Measurements from ENCODE around the gene GABRR1.

GABRR1 gene

DNA sequence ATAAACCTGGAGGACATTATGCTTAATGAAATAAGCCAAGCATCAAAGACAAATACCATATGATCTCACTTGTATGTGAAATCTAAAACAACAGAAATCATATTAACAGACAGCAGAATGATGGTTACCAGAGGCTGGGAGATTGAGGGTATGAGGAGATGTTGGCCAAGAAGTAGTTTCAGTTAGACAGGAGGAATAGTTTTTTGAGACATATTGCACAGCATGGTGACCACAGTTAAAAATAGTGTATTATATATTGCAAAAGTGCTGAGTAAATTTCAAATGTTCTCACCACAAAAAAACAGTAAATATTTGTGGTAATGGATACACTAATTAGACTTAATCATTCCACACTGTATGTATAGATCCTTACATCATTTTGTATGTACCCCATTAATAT lies 1.8 kb downstream of the GABRR1 start:
- no peak for DNase-seq (ENCODE audit: low spot score)

DNA sequence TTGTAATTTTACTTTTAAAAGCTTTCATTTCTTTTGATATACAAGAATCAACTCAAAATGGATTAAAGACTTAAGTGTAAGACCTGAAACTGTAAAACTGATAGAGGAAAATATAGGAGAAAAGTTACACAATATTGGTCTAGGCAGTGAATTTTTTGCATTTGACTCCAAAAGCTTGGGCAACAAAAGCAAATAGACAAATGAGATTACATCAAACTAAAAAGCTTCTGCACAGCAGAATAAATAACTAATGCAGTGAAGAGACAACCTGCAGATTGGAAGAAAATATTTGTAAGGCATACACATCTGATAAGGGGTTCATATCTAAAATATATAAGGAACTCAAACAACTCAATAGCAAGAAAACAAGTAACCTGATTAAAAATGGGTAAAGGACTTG lies 3.0 kb downstream of the GABRR1 start:
- DNase-seq (ENCODE audit: low spot score), result no peak

DNA sequence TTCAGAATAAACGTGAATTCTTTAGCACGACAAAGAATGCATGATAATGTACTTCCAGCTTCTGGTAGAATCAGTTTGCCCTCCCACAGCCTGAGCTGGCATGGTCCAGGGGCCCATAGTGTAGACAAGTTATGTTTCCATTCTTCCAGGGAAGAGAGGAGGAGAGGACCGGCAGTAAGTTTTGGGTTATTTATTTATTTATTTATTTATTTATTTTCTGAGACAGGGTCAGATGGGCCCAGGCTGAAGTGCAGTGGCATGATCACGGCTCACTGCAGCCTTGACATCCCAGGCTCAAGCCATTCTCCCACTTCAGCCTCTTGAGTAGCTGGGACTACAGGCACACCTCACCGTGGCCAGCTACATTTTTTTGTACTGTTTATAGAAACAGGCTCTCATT lies 4.7 kb downstream of the GABRR1 start:
- DNase-seq (ENCODE audit: low spot score), result no peak

DNA sequence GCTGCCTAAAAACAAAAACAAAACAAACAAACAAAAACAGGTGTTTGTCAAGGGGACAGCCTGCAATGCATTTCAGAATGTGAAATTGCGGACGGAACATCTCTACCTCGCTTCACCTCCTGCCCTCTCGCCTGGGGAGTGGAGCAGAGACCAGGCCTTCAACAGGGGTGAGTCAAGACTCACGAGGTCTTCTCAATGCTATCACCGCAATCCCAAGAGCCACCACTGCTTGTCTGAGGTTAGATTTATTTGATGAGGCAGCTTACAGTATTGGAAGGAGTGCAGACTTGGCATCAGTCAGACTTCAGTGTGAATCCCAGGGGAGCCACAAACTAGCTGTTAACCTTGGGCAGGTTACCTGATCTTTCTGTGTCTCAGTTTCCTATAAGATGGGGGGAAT lies 7.7 kb downstream of the GABRR1 start:
- DNase-seq (ENCODE audit: low spot score), result no peak

DNA sequence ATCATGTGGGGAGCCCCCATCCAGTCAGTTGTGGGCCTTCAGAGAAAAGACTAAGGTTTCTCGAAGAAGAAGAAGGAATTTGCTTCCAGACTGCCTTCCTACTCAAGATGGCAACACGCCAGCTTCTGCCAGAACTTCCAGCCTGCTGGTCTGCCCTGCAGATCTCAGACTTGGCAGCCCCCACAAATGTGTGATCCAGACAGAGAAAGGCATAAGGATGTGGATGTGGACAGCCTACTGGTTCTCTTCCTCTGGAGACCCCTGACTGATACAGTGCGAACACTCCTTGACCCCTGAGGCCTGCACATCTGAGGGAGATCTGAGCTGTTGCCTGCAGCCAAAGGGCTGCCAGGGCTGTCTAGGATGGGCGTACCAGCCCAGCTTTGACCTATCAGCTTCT lies 8.6 kb downstream of the GABRR1 start:
- no peak for DNase-seq (ENCODE audit: low spot score)

DNA sequence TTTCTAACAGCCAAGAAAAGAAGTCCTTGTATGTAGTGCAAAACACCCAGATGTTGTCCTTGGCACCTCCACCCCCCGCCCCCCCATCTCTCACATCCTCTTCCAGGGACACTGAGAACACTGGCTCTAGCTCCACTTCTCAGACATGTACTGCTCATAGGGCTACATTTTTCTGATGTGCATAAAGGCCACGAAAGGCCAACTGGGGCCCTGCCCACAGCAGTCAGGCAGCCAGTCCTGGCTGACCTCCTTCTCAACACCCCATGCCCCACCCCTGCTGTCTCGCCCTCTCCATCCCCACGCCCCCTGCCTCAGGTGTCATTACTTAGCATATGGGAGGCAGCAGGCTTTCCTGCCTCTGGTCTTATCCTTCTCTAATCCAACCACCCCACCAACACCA lies 11.3 kb downstream of the GABRR1 start:
- no peak for DNase-seq (ENCODE audit: low spot score)

DNA sequence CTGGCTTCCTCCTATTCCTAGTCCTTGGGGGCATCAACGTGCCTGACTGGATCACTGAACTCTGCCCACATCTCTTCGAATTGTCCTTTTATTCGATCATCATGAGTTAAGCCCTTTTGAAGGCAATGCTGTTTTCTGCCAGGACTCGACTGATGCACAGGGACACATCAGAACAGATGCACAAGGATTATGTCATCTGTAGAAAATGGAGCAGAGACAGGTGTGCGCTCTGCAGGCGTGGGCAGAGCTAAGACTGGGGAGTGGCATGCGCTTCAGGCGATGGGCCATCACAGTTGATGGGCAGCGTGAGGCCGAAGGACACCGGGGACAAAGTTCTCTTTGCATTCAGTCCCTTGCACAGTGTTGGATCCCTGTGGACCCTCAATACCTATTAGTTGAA lies 13.1 kb downstream of the GABRR1 start:
- no peak for DNase-seq (ENCODE audit: low spot score)

DNA sequence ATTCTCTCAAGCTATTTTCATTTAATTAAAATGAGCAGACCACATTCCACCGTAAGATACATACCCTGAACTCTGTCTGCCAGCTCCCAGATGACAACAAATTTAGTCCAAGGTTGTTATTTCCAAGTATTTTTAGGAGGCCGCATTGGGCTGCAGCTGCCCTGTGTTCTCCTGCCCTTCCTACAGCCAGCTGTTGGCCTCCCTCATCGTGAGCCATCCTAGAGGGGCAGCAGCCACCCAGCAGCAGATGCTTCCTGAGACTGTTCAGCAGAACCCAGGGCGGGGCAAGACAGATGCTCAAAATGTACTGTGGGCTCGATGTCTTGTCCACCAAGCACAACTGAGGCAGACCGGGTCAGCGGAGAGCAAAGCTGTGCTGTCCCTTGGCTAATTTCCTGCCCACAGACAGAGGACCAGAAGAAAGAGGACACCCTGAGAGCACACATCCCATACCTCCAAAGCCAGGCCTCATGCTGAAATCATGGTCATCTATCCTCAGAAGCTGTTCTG lies 16.4 kb downstream of the GABRR1 start:
- DNase-seq (ENCODE audit: low spot score), result no peak

DNA sequence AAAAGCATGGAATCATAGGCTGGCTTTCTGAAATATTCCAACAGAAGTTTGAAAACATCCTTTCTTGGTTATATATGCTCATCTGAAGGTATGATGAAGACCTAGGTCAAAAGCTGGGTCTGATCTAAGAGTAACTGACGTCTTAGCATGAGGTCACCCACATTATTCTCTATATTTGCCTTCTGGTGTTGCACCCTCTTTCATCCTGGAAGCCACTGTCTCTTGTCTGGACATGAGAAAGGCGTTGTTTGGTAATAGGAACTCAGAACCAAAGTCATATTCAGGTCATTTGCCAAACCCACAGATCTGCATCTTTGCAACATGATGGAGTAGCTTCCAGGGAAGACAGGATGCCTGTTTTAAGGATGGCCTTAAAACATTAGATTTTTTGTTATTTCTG lies 17.6 kb downstream of the GABRR1 start:
- DNase-seq (ENCODE audit: low spot score), result no peak

DNA sequence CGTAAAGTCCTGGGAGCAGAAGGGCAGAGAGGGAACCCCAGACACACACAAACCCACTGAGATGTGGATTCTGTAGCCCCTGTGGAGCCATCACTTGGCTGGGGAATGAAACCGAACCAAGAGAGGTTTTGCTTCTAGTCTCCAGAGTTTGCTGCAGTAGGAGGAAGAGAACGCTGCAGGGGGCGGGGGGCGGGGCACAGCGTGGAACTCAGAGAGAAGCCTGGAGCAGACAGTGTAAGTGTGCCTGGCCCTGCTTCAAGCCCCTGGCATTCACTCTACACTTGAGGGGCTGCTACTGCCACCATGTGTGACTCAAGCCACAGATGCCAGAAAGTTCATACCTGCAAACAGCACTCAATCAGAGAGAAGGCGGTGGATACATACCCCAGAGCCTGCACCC lies 18.9 kb downstream of the GABRR1 start:
- DNase-seq (ENCODE audit: low spot score), result no peak

DNA sequence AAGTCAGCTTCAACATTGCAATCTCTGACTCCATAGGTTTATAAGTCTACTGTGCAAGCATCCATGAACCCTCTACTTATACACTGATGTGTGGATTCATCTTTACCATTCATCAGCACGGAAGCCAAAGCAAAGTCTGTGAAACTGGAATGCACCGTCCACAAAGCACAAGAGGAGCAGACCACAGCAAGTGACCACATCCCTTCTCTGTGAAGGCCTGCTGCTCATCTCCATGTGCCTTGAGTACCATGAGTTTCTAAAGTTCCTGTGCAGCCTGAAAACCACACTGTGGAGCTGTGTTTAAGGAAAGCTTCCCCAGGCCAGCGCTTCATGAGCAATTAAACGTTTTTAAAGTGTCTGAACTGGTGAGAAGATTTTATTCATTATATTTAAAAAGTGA lies 20.0 kb downstream of the GABRR1 start:
- no peak for DNase-seq (ENCODE audit: low spot score)

DNA sequence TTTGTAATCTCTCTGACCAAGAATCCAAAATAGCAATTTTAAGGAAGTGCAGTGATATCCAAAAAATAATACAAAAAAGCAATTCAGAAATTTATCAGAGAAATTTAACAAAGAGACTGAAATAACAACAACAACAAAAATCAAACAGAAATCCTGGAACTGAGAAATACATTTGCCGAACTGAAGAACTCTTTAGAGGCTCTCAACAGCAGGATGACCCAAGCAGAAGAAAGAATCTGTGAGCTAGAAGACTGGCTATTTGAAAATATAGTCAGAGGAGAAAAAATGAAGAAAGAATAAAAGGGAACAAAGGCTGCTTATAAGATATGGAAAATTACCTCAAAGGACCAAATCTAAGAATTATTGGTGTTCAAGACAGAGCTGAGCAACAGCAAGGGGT lies 22.6 kb downstream of the GABRR1 start:
- no peak for DNase-seq (ENCODE audit: low spot score)

DNA sequence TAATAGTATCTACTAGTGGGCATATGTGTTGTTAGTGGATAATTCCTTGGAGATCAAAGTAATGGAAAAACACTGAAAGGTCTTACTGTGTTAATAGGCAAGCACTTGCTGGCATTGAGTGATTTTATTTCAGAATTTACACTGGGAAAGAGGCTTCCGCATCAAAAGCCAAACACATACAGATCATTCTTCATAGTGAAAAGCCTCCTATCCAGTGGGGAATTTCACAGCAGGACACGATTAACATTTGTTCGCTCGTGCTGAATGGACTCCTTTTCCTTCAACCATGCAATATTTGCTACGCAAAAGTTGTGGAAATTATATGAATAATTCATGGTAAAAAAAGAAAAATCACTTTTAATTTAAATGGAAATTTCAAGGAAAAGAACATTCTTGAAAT lies 26.4 kb downstream of the GABRR1 start:
- DNase-seq (ENCODE audit: low spot score), result no peak

DNA sequence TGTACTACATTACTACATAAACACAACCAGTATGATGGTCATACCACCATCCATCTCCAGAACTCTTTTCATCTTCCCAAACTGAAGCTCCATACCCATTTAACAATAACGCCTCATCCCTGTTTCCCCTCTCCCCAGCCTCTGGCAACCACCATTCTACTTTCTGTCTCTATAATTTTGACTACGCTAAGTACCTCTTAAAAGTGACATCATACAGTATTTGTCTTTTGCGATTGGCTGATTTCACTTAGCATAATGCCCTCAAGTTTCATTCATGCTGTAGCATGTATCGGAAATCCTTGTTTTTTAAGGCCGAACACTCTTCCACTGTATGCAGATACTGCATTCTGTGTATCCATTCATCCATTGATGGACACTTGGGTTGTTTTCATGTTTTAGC lies 29.7 kb downstream of the GABRR1 start:
- DNase-seq (ENCODE audit: low spot score), result no peak

DNA sequence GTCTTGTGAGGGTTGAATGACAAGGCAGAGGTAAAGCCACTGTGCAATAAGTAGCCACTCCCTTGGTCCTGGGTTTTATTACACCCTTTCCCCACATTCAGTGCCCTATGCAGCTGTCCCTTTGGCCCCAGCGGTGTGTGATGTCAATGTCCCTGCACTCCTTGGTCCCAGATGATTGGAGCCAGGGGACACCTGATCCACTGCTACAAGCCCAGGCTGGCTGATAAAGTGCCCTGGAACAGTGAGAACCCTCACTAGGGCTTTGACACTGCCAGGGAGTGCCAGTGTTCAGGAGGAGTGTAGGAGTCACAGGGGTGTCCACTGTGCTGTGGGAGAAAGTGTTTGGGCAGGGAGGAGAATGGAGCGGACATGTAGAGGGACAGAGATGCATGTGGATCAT lies 30.4 kb downstream of the GABRR1 start:
- no peak for DNase-seq (ENCODE audit: low spot score)

DNA sequence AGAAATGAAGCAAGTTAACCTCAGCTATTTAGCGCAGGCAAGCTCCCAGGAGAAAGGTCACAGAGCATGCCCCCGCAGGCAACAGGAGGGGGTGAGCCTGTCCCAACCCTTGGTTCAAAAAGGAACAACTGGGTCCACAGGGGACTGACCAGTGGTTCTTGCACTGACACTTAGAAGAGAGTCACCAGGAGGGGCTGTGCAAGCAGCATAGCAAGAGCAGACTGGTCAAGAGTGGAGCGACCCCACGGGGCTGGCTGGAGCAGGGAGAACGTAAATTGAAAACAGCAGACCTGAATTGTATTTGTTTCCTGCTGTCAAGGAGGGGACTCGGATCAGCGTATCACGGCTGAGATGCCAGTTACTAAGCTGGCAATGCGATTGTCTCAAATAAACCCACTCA lies 32.8 kb downstream of the GABRR1 start:
- no peak for DNase-seq (ENCODE audit: low spot score)

DNA sequence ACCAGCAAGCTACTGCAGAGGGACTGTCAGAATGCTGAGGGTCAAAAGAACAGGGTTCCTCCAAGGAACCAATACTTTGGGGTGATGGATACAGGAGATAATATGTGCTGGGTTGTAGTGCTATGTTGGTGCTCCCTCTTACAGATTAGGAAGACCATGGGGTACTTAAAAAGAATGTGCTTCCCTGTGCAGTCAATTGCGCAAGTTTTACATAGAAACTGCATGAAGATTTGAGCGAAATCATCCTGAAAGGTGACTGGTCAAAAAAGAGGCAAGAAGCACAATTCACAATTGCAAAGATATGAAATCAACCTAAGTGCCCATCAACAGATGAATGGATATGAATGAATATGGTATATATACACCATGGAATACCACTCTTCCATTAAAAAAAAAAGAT lies 33.9 kb downstream of the GABRR1 start:
- DNase-seq (ENCODE audit: low spot score), result no peak

DNA sequence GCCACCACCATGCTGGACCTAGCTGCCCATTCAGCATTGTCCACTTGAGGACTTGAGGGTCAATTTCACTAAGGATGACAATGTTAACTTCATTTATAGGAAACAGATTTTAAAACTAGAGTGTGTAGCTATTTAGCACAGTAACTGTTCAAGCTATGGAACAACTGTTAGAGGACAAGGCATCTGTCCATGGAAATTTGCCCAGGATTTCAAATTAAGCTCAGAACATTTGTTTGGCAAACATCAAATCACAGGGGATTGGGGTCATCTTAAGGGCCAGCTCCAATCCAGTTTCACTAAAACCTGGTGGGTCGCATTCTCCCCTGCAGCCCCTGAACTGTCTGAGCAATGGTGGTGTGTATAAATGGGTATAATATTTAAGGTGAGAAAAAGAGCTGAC lies 36.2 kb downstream of the GABRR1 start:
- no peak for DNase-seq (ENCODE audit: low spot score)

DNA sequence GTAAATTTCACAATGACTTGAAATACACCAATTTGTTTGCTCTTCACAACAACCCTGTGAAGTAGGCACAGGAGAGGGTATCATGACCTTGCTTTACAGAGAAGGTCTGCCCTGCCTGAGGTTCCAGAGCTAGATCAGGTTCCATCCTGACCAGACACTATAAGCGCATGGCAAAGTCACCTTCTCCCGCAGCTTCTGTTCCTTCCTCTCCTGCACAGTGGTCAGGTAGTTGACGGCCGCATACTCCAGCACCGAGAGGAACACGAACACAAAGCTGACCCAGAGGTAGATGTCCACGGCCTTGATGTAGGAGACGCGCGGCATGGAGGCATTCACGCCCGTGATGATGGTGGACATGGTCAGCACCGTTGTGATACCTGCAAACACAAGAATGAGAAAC lies 37.0 kb downstream of the GABRR1 start:
- DNase-seq (ENCODE audit: low spot score), result no peak

DNA sequence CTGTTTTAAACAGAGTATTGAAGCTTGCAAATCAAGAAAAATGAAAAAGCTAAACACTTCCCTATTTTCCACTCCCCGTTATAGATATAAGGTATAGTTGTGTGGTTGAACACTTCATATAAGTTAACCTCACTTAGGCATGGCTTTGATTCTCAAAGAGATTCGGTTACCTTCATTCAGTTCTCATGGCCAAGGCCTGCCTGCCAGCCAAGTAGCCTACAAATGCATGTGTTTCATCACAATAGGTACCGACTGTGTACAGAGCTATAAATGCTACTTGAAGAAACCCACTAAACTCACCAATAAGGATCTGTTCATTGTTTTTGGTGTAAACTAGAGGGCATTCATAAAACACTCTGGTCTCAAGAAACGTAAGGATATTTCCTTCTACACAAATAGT lies 43.5 kb downstream of the GABRR1 start:
- DNase-seq (ENCODE audit: low spot score), result no peak

DNA sequence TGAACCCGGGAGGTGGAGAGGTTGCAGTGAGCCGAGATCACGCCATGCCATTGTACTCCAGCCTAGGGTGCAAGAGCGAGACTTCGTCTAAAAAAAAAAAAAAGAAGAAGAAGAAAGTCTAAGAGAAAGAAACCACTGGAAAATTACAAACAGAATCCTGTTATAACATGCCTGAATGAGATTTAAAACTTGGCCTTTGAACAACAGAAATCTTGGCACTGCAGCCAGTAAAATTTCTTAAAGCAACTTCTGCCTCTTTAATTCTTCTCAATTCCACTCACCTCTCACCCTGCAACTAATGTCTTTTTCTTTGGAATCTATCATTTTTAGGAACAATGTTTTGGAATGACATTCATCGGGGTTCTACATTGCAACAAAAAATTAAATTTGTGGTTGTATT lies 45.0 kb downstream of the GABRR1 start:
- DNase-seq (ENCODE audit: low spot score), result no peak

DNA sequence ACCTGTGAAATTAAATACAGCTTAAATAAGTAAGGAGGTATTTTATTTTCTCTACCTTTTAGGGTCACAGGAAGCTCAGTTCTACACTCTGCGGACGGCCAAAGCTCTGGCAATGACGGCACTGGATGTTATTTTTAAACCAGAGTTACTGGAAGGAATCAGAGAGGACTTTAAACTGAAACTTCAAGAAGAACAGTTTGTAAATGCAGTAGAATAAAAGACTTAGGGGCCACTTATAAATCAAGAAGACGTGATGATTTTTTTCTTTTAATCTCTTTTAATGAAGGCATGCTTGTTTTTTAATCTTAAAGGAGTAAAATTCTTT lies 55.1 kb downstream of the GABRR1 start:
- DNase-seq (ENCODE audit: low spot score), result no peak

DNA sequence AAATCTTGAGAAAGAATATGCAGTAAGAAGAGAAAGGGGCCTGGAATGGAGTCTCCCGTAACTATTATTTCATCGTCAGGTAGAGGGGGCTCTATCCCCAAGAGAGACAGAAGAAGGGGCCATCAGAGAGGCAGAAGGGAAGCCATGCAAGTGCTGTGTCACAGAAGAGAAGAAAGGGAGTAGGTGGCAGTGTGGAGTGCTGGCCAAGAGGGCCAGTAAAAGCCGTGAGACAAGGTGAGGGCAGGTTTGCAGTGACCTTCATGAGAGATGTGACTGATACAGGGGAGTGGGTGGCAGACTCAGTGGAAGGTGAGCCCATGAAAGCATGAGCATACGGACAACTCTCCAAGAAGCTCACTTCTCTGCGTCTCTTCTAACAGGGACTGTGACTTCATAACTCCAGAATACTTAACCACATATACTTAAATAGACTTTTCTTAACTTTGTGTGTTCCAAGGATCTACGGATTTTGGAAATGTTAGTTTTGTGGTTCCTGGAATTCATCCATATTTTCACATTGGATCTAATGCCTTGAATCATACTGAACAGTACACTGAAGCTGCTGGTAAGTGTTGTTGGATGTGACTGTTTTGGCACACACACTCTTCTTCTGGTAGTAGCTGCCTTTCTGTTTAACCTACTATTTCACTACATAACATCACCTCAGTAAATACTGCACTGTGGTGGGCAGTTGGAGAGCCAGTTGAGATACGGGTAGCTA lies 55.7 kb downstream of the GABRR1 start:
- no peak for DNase-seq (ENCODE audit: low spot score)

DNA sequence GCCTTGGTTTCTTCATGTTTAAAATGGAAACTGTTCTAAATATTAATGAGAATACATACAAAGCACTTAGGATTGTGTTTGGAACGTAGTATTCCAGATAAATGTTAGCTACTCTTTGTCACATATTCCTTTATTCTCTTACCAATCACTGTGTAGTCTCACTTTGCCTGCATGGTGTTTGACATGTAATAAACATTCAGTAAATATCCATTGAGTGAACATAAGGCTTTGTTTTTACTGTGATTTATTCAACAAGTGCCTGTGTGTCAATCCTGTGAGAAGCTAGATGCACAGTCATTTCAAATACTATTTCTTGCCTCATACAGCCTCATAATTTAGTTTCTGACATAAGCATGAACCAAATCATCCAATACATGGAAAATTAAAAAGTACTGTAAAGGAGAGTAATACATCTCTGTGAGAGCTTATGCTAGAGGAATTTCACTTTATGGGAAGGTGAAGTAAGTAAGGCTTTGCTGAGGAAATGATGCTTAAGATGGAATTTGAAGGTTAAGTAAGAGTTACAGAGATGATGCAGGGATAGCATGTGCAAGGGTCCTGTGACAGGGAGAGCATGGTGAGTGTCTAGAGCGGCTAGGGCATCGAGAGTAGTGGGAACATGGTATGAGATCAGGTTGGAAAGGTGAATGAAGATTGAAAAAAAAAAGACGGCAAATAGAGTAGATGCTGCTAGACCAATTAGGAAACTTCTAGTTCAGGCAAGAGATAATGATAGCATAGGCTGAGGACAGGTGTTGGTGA lies 56.6 kb downstream of the GABRR1 start:
- no peak for DNase-seq (ENCODE audit: low spot score)

All from SW480 (cell line).